NAMALWA (cell line): ENCODE data around the gene NAALADL2.

Experiments used
- DNase-seq: peaks from one replicate; pipeline ENCODE4 v3.0.0-alpha.2; 2015; ENCODE audit warnings: low spot score

Gene NAALADL2

GRCh38 chr3:175200391-175201095 is 341.4 kb downstream of the NAALADL2 start:
- no peak for DNase-seq

GRCh38 chr3:175207361-175207760 is 348.2 kb downstream of the NAALADL2 start:
- no peak for DNase-seq

GRCh38 chr3:175208326-175208725 is 349.2 kb downstream of the NAALADL2 start:
- DNase-seq, result no peak

- no peak for DNase-seq
Observed at GRCh38 chr3:175211466-175211865, 352.3 kb downstream of the NAALADL2 start.

- DNase-seq, result no peak
Observed at GRCh38 chr3:175212896-175213295, 353.8 kb downstream of the NAALADL2 start.

- DNase-seq, result no peak
Observed at GRCh38 chr3:175214216-175214615, 355.1 kb downstream of the NAALADL2 start.

GRCh38 chr3:175215833-175216232 is 356.7 kb downstream of the NAALADL2 start:
- no peak for DNase-seq

- no peak for DNase-seq
Observed at GRCh38 chr3:175222356-175222755, 363.2 kb downstream of the NAALADL2 start.

GRCh38 chr3:175224051-175224450 is 364.9 kb downstream of the NAALADL2 start:
- DNase-seq, result no peak

GRCh38 chr3:175226444-175226843 is 367.3 kb downstream of the NAALADL2 start:
- DNase-seq, result no peak

GRCh38 chr3:175227126-175227525 is 368.0 kb downstream of the NAALADL2 start:
- no peak for DNase-seq

GRCh38 chr3:175233957-175234940 is 375.1 kb downstream of the NAALADL2 start:
- no peak for DNase-seq

GRCh38 chr3:175238801-175239200 is 379.7 kb downstream of the NAALADL2 start:
- DNase-seq, result no peak

- no peak for DNase-seq
Observed at GRCh38 chr3:175240921-175241320, 381.8 kb downstream of the NAALADL2 start.

- DNase-seq, result no peak
Observed at GRCh38 chr3:175242243-175242642, 383.1 kb downstream of the NAALADL2 start.

- no peak for DNase-seq
Observed at GRCh38 chr3:175246234-175246633, 387.1 kb downstream of the NAALADL2 start.

- no peak for DNase-seq
Observed at GRCh38 chr3:175246766-175247165, 387.6 kb downstream of the NAALADL2 start.

- DNase-seq, result no peak
Observed at GRCh38 chr3:175247629-175248028, 388.5 kb downstream of the NAALADL2 start.

- DNase-seq, result no peak
Observed at GRCh38 chr3:175248832-175249231, 389.7 kb downstream of the NAALADL2 start.

- DNase-seq, result no peak
Observed at GRCh38 chr3:175255698-175256097, 396.6 kb downstream of the NAALADL2 start.

- DNase-seq, result no peak
Observed at GRCh38 chr3:175257123-175257522, 398.0 kb downstream of the NAALADL2 start.

- DNase-seq, result no peak
Observed at GRCh38 chr3:175258763-175259162, 399.6 kb downstream of the NAALADL2 start.

- DNase-seq, result no peak
Observed at GRCh38 chr3:175260145-175260794, 401.1 kb downstream of the NAALADL2 start.
